Measurements from ENCODE around the gene DNAAF9.

DNA sequence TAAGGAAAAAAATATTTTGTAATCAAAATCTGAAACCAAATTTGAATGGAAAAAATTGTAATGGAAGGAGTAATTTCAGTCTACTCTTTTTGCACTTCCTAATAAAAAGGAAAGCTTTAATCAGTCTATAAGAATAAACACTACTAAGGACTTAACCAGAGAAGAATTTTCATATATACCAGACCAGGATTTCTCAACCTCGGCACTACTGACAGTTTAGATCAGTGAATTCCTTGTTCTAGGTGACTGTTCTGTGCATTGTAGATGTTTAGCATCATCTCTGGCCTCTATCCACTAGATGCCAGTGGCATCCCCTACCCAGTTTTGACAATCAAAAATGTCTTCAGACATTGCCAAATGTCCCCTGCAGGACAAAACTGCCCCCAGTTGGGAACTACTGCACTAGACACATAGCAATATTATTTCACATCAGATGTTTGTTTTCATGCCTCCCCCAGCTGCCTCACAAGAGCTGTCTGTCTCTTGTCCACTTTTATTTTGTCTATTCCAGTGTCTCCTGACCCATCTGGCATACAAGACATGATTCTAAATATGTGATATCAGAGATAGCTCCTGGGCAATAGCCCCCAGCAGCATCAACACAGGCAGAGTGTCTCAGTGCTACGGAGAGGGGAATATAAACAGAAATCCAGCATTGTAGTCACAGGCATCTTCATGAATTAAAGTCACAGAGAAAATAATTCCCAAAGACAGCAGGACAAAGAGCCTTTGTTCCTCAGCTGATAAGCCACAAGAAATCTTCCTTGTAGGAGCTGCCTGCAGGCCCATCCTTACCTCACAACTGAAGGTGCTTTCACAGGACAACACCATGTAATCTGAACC, 27.0 kb downstream of the DNAAF9 start:
- TF ChIP-seq, protein P1, sequence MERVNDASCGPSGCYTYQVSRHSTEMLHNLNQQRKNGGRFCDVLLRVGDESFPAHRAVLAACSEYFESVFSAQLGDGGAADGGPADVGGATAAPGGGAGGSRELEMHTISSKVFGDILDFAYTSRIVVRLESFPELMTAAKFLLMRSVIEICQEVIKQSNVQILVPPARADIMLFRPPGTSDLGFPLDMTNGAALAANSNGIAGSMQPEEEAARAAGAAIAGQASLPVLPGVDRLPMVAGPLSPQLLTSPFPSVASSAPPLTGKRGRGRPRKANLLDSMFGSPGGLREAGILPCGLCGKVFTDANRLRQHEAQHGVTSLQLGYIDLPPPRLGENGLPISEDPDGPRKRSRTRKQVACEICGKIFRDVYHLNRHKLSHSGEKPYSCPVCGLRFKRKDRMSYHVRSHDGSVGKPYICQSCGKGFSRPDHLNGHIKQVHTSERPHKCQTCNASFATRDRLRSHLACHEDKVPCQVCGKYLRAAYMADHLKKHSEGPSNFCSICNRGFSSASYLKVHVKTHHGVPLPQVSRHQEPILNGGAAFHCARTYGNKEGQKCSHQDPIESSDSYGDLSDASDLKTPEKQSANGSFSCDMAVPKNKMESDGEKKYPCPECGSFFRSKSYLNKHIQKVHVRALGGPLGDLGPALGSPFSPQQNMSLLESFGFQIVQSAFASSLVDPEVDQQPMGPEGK (CRISPR knock-in tag; IDR thresholded peaks at IDR 0.05; ENCODE audit: borderline replicate concordance) = no peak
- TF ChIP-seq ARNTL (CRISPR knock-in tag; IDR thresholded peaks at IDR 0.05; ENCODE audit: borderline replicate concordance, low read depth) = no peak
- TF ChIP-seq, protein P2, sequence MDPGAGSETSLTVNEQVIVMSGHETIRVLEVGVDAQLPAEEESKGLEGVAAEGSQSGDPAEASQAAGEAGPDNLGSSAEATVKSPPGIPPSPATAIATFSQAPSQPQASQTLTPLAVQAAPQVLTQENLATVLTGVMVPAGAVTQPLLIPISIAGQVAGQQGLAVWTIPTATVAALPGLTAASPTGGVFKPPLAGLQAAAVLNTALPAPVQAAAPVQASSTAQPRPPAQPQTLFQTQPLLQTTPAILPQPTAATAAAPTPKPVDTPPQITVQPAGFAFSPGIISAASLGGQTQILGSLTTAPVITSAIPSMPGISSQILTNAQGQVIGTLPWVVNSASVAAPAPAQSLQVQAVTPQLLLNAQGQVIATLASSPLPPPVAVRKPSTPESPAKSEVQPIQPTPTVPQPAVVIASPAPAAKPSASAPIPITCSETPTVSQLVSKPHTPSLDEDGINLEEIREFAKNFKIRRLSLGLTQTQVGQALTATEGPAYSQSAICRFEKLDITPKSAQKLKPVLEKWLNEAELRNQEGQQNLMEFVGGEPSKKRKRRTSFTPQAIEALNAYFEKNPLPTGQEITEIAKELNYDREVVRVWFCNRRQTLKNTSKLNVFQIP (CRISPR knock-in tag; IDR thresholded peaks at IDR 0.05; ENCODE audit: borderline replicate concordance, low read depth) = no peak
- no peak for TF ChIP-seq TOX (CRISPR knock-in tag; IDR thresholded peaks at IDR 0.05; ENCODE audit: borderline replicate concordance)
- TF ChIP-seq RARB (CRISPR knock-in tag; IDR thresholded peaks at IDR 0.05) = no peak
